ENCODE data around the gene GPRIN1.
A peak's percentile ranks its signal among the peaks of the same experiment; 100 is the strongest.

GRCh38 chr5:176573564-176574296 is 36.2 kb downstream of the GPRIN1 start:
- peak; percentile 52 to 78 (median 64) for TF ChIP-seq CTCF (IDR thresholded peaks at IDR 0.05)
- no peak for TF ChIP-seq POLR2A (IDR thresholded peaks at IDR 0.05)
